HG03095 (cell line): ENCODE results near the gene DNAJB5.
"Not testable (repeated sequence)": the region's sequence is repeated elsewhere in the genome, so short reads cannot be mapped to it uniquely, and the experiment has no call there.

Experiments
- ATAC-seq: cut with Tn5 transposase; IDR thresholded peaks from one replicate; pipeline ENCODE4 v1.9.1; 2021; ENCODE audit warnings: moderate library complexity; ENCODE audit not compliant: unreplicated experiment

The DNAJB5 gene

GRCh38 chr9:34989003-34989945 is at the start of gene DNAJB5:
DNAJB5 (plus strand) TSS chr9:34989745; CDS start chr9:34990631, 886 bp downstream.
- ATAC-seq, result peak; percentile 87

GRCh38 chr9:34939989-34940388 is 49.6 kb upstream of the DNAJB5 start:
- not testable (repeated sequence) for ATAC-seq

- ATAC-seq, result no peak
Observed at GRCh38 chr9:34948451-34948850, 41.1 kb upstream of the DNAJB5 start.

- ATAC-seq, result no peak
Observed at GRCh38 chr9:34954225-34954624, 35.3 kb upstream of the DNAJB5 start.

GRCh38 chr9:34956066-34956465 is 33.5 kb upstream of the DNAJB5 start:
- ATAC-seq, result not testable (repeated sequence)

- ATAC-seq, result peak; percentile 67
Observed at GRCh38 chr9:34956648-34957047, 32.9 kb upstream of the DNAJB5 start.

GRCh38 chr9:34957492-34958410 is 31.8 kb upstream of the DNAJB5 start, which contains the start of gene PHF24:
PHF24 (plus strand) TSS chr9:34958285; CDS start chr9:34971299, 13,014 bp downstream.
- ATAC-seq, result no peak

GRCh38 chr9:34958411-34958982 is 31.0 kb upstream of the DNAJB5 start:
- ATAC-seq, result no peak

- no peak for ATAC-seq
Observed at GRCh38 chr9:34959461-34959860, 30.1 kb upstream of the DNAJB5 start.

- no peak for ATAC-seq
Observed at GRCh38 chr9:34961574-34962490, 27.7 kb upstream of the DNAJB5 start.

GRCh38 chr9:34962546-34962945 is 27.0 kb upstream of the DNAJB5 start:
- no peak for ATAC-seq

GRCh38 chr9:34963552-34963951 is 26.0 kb upstream of the DNAJB5 start:
- no peak for ATAC-seq

GRCh38 chr9:34964458-34964857 is 25.1 kb upstream of the DNAJB5 start:
- ATAC-seq, result no peak

GRCh38 chr9:34971146-34971811 is 18.3 kb upstream of the DNAJB5 start:
- no peak for ATAC-seq

GRCh38 chr9:34974664-34975063 is 14.9 kb upstream of the DNAJB5 start:
- ATAC-seq, result no peak

GRCh38 chr9:34976441-34976840 is 13.1 kb upstream of the DNAJB5 start:
- no peak for ATAC-seq

GRCh38 chr9:34976992-34977391 is 12.6 kb upstream of the DNAJB5 start:
- ATAC-seq, result no peak

- ATAC-seq, result no peak
Observed at GRCh38 chr9:34980181-34980761, 9.3 kb upstream of the DNAJB5 start.

GRCh38 chr9:34982361-34982760 is 7.2 kb upstream of the DNAJB5 start:
- ATAC-seq, result no peak
